Right ventricle myocardium inferior (tissue), 1 donor: Measurements from ENCODE around the gene MYD88. TPM values are rescaled to one million over a fixed set of nuclear protein-coding genes. Genes with fewer than 3 reads are reported as not detected.
"Not testable (repeated sequence)": the region's sequence is repeated elsewhere in the genome, so short reads cannot be mapped to it uniquely, and the experiment has no call there.

ENCODE experiments used
- ATAC-seq: fragments of 200-7000 bp; cut with Tn5 transposase; one replicate; pipeline ENCODE4 v1.9.1; 2020; ENCODE audit warnings: mild to moderate bottlenecking, moderate library complexity
- DNase-seq: peaks from one replicate; pipeline ENCODE4 v3.0.0; 2021; ENCODE audit errors: missing footprints
- intact Hi-C: fragments of 100-400 bp; cut with DNase I; formaldehyde crosslinking; loops from one replicate; pipeline ENCODE4 v1.11.0; 2022
- total RNA-seq: library from RNA; stranded (reverse); fragmentation: NEBNext Ultra II Directional; extraction: Animal tissue kit (Norgen Biotek cat#: 25700); gene quantifications from one replicate; pipeline ENCODE4 v1.2.1, GENCODE V29; 2021
- donor health status: DM: no; HTN: yes; CAD: no; lungs with severe emphysema.

MYD88 gene
- total RNA-seq, 1 donor from 2014 or later: 8.8 TPM

GRCh38 chr3:38150780-38151528, 12.5 kb downstream of the MYD88 start:
- intact Hi-C loops: no loop called here
- ATAC-seq (no peak), DNase-seq (no peak)

- no peak for ATAC-seq
- no peak for DNase-seq
- intact Hi-C loops: no loop called here
Observed at GRCh38 chr3:38151667-38152265, 13.3 kb downstream of the MYD88 start.

GRCh38 chr3:38152609-38153008, 14.1 kb downstream of the MYD88 start:
- intact Hi-C loops: no loop called here
- no peak for ATAC-seq
- DNase-seq: no peak

- ATAC-seq (no peak), DNase-seq (no peak)
- intact Hi-C loops: no loop called here
Observed at GRCh38 chr3:38153221-38153620, 14.8 kb downstream of the MYD88 start.

- ATAC-seq (no peak), DNase-seq (no peak)
- intact Hi-C loops: no loop called here
Observed at GRCh38 chr3:38154033-38154494, 15.6 kb downstream of the MYD88 start.

- intact Hi-C loops: no loop called here
Observed at GRCh38 chr3:38154625-38155255, 16.3 kb downstream of the MYD88 start.

GRCh38 chr3:38155825-38156224, 17.4 kb downstream of the MYD88 start:
- ATAC-seq (no peak), DNase-seq (no peak)
- intact Hi-C loops: no loop called here

More at GRCh38 chr3:38154625-38155255, 16.3 kb downstream of the MYD88 start:
- DNase-seq: no peak
- no peak for ATAC-seq

- ATAC-seq: no peak
- no peak for DNase-seq
- intact Hi-C loops: no loop called here
Observed at GRCh38 chr3:38157117-38157516, 18.7 kb downstream of the MYD88 start.

- intact Hi-C loops: no loop called here
- ATAC-seq: no peak
- no peak for DNase-seq
Observed at GRCh38 chr3:38157595-38157994, 19.1 kb downstream of the MYD88 start.

- ATAC-seq: no peak
- intact Hi-C loops: no loop called here
Observed at GRCh38 chr3:38158472-38158871, 20.0 kb downstream of the MYD88 start.

GRCh38 chr3:38160704-38161103, 22.2 kb downstream of the MYD88 start:
- intact Hi-C loops, ATAC-seq, DNase-seq: not testable (repeated sequence)

More at GRCh38 chr3:38158472-38158871, 20.0 kb downstream of the MYD88 start:
- no peak for DNase-seq

- DNase-seq (peak; percentile 28), ATAC-seq (no peak)
- intact Hi-C loops: no loop called here
Observed at GRCh38 chr3:38163117-38163840, 24.8 kb downstream of the MYD88 start.

- intact Hi-C loops: no loop called here
- peak; percentile 41 for DNase-seq
Observed at GRCh38 chr3:38163841-38164642, 25.6 kb downstream of the MYD88 start.

GRCh38 chr3:38164643-38164951, 26.1 kb downstream of the MYD88 start:
- ATAC-seq (no peak), DNase-seq (no peak)
- intact Hi-C loops: no loop called here

More at GRCh38 chr3:38163841-38164642, 25.6 kb downstream of the MYD88 start:
- ATAC-seq: no peak

GRCh38 chr3:38164952-38165721, 26.7 kb downstream of the MYD88 start, which contains the start of gene OXSR1:
Gene OXSR1, plus strand, starts transcription at chr3:38165537. Its CDS starts 340 bp downstream, at chr3:38165877.
- ATAC-seq (peak; percentile 97), DNase-seq (peak; percentile 99)
- intact Hi-C loops: loop anchor here (1.0 kb wide), 1 partner anchor 28 kb away; the partner anchor contains the start of gene ACAA1

- intact Hi-C loops: loop anchor here (1.0 kb wide), 1 partner anchor 29 kb away; the partner anchor contains the start of gene ACAA1
- ATAC-seq (peak; percentile 10), DNase-seq (no peak)
Observed at GRCh38 chr3:38165722-38166387, 27.4 kb downstream of the MYD88 start.

- no peak for ATAC-seq
- intact Hi-C loops: no loop called here
- no peak for DNase-seq
Observed at GRCh38 chr3:38167591-38167990, 29.1 kb downstream of the MYD88 start.
